GM23338 (cell line): ENCODE data around the gene IGFBP6.

Source experiments
- CREB1 ChIP-seq: fragments of 250-450 bp; sonication (Bioruptor Pico); IDR thresholded peaks from 2 replicates; pipeline ENCODE4 v1.5.0; 2020; ENCODE audit warnings: low read depth, mild to moderate bottlenecking, moderate library complexity
- CTCF ChIP-seq, 2 experiments: fragments of 200-600 bp in 1 of 2; sonication (generic) in 1 of 2; conservative IDR thresholded peaks; 2 replicates each; pipeline versions ENCODE4 v1.5.1 to v1.6.1; 2016 to 2017; ENCODE audit warnings: antibody characterized with exemption in 2 of 2, low read depth in 2 of 2, mild to moderate bottlenecking in 2 of 2, moderate library complexity in 1 of 2
- ETS1 ChIP-seq: IDR thresholded peaks from 2 replicates; pipeline ENCODE4 v1.6.1; 2016; ENCODE audit warnings: antibody characterized with exemption
- EZH2 ChIP-seq: fragments of 200-600 bp; sonication (generic); IDR thresholded peaks from one replicate; pipeline ENCODE4 v1.8.0; 2017; ENCODE audit warnings: antibody characterized with exemption, mild to moderate bottlenecking, low read depth; ENCODE audit not compliant: unreplicated experiment
- EZH2phosphoT487 ChIP-seq: fragments of 200-600 bp; sonication (generic); IDR thresholded peaks from one replicate; pipeline ENCODE4 v1.8.1; 2018; ENCODE audit warnings: antibody characterized with exemption; ENCODE audit not compliant: unreplicated experiment
- JUNB ChIP-seq: IDR thresholded peaks from one replicate; pipeline ENCODE4 v1.6.1; 2016; ENCODE audit warnings: antibody characterized with exemption; ENCODE audit not compliant: unreplicated experiment
- NANOG ChIP-seq: IDR thresholded peaks from 2 replicates; pipeline ENCODE4 v1.6.1; 2016; ENCODE audit warnings: antibody characterized with exemption, borderline replicate concordance
- POLR2AphosphoS5 ChIP-seq: IDR thresholded peaks from 2 replicates; pipeline ENCODE4 v1.6.1; 2016; ENCODE audit warnings: antibody characterized with exemption, low read depth
- REST ChIP-seq: IDR thresholded peaks from one replicate; pipeline ENCODE4 v1.6.1; 2018; ENCODE audit warnings: antibody characterized with exemption; ENCODE audit not compliant: unreplicated experiment
- ZNF114 ChIP-seq: fragments of 250-450 bp; sonication (Bioruptor Pico); IDR thresholded peaks from 2 replicates; pipeline ENCODE4 v1.5.0; 2020; ENCODE audit warnings: mild to moderate bottlenecking, moderate library complexity
- ZNF331 ChIP-seq: fragments of 250-450 bp; sonication (Bioruptor Pico); IDR thresholded peaks from 2 replicates; pipeline ENCODE4 v1.5.0; 2020; ENCODE audit warnings: low read depth, mild to moderate bottlenecking, moderate library complexity

- TF ChIP-seq CTCF (conservative IDR thresholded peaks at IDR 0.05; ENCODE audit: low read depth in 2 of 2) (no peak), EZH2 (no peak), EZH2phosphoT487 (no peak), JUNB (no peak), POLR2AphosphoS5 (no peak), REST (no peak), ETS1 (no peak), CREB1 (CRISPR knock-in tag) (no peak), NANOG (no peak), ZNF114 (CRISPR knock-in tag) (no peak), ZNF331 (no peak)
These were observed 4.7 kb downstream of the IGFBP6 start for GRCh38 chr12:53101931-53102781.
